Keratinocyte (primary cell): ENCODE measurements around the gene MRPL40. TPM values are rescaled to one million over a fixed set of nuclear protein-coding genes. Genes with fewer than 3 reads are reported as not detected.

ENCODE experiments used
- DNase-seq: peaks from one replicate; pipeline ENCODE4 v3.0.0-alpha.2; 2011; ENCODE audit warnings: low read depth, missing footprints, low spot score
- FAIRE-seq: peaks from 2 replicates; lab custom pipeline; 2011; peaks lifted over from hg19 to GRCh38; lab: Jason Lieb, UNC
- H2AFZ ChIP-seq: 2 replicates; pipeline ENCODE4 v1.6.0; 2012; ENCODE audit warnings: low read length, control low read depth, inconsistent platforms; ENCODE audit not compliant: control insufficient read depth
- H3K27ac ChIP-seq: 2 replicates; pipeline ENCODE4 v1.5.1; 2011; ENCODE audit warnings: low read length; ENCODE audit not compliant: control insufficient read depth, insufficient read depth
- H3K27me3 ChIP-seq: 3 replicates; pipeline ENCODE4 v1.6.0; 2011; ENCODE audit warnings: low read length; ENCODE audit not compliant: control insufficient read depth, insufficient read depth; ENCODE audit errors: extremely low read depth
- H3K36me3 ChIP-seq, 2 experiments: 2 replicates in 1 of 2; 3 replicates in 1 of 2; pipeline ENCODE4 v1.5.1; 2011; ENCODE audit warnings: low read length in 2 of 2, mild to moderate bottlenecking in 1 of 2; ENCODE audit not compliant: control insufficient read depth in 2 of 2, insufficient read depth in 2 of 2; ENCODE audit errors: extremely low read depth in 1 of 2
- H3K4me1 ChIP-seq: 3 replicates; pipeline ENCODE4 v1.5.1; 2011; ENCODE audit warnings: low read length; ENCODE audit not compliant: control insufficient read depth, insufficient read depth; ENCODE audit errors: extremely low read depth
- H3K4me2 ChIP-seq: 3 replicates; pipeline ENCODE4 v1.6.0; 2011; ENCODE audit warnings: low read depth, low read length; ENCODE audit not compliant: control insufficient read depth, insufficient read depth; ENCODE audit errors: extremely low read depth
- H3K4me3 ChIP-seq, 3 experiments: fragments of 200-600 bp in 1 of 3; sonication (generic) in 1 of 3; 2 replicates in 2 of 3; 3 replicates in 1 of 3; pipeline ENCODE4 v1.5.1; 2011 to 2016; ENCODE audit warnings: low read length in 3 of 3, mild to moderate bottlenecking in 3 of 3, control low read depth in 2 of 3, inconsistent platforms in 1 of 3, low read depth in 1 of 3, mixed read lengths in 1 of 3, mixed run types in 1 of 3, moderate library complexity in 1 of 3; ENCODE audit not compliant: control insufficient read depth in 2 of 3, insufficient read depth in 2 of 3; ENCODE audit errors: extremely low read depth in 1 of 3
- H3K79me2 ChIP-seq: 2 replicates; pipeline ENCODE4 v1.6.0; 2012; ENCODE audit warnings: low read length; ENCODE audit not compliant: control insufficient read depth, insufficient read depth
- H3K9ac ChIP-seq: 3 replicates; pipeline ENCODE4 v1.6.0; 2011; ENCODE audit warnings: low read length; ENCODE audit not compliant: control insufficient read depth, insufficient read depth; ENCODE audit errors: extremely low read depth
- H3K9me1 ChIP-seq: 3 replicates; pipeline ENCODE4 v1.6.0; 2011; ENCODE audit warnings: low read length; ENCODE audit not compliant: control insufficient read depth, insufficient read depth; ENCODE audit errors: extremely low read depth
- H3K9me3 ChIP-seq: 2 replicates; pipeline ENCODE4 v1.5.1; 2012; ENCODE audit warnings: low read depth, low read length; ENCODE audit not compliant: control insufficient read depth
- H4K20me1 ChIP-seq: 3 replicates; pipeline ENCODE4 v1.6.0; 2011; ENCODE audit warnings: low read length; ENCODE audit not compliant: control insufficient read depth, insufficient read depth; ENCODE audit errors: extremely low read depth
- EZH2 ChIP-seq: IDR thresholded peaks from one replicate; pipeline ENCODE4 v1.6.1; 2012; ENCODE audit warnings: inconsistent platforms, mild to moderate bottlenecking, low read length, moderate library complexity
- dilution Hi-C: fragments of 300-500 bp; cut with MboI; formaldehyde crosslinking; loops from one replicate; pipeline ENCODE4 v1.7.0; 2020; ENCODE audit warnings: low sequenced_read_pairs; ENCODE audit not compliant: extremely low pct_ligation_motif_present
- polyA plus RNA-seq, 5 experiments: library from polyadenylated mRNA; depleted of rRNA in 3 of 5; stranded (reverse) in 3 of 5; stranded (forward) in 1 of 5; unstranded in 1 of 5; fragments of >200 nt; gene quantifications; 1 replicate in 1 of 5; 2 replicates in 3 of 5; 3 replicates in 1 of 5; pipeline versions ENCODE4 v1.2.1 to v1.2.3, GENCODE V29; 2011 to 2012; ENCODE audit warnings: missing spikeins in 2 of 5, low read depth in 1 of 5, low replicate concordance in 1 of 5
- TF ChIP-seq, protein P1 (sequence below), 3 experiments: IDR thresholded peaks in 1 of 3; conservative IDR thresholded peaks in 1 of 3; optimal IDR thresholded peaks in 1 of 3; 2 replicates in 2 of 3; 3 replicates in 1 of 3; pipeline versions ENCODE3 to v1.5.1; 2011; ENCODE audit warnings: low read length in 3 of 3, mild to moderate bottlenecking in 3 of 3, moderate library complexity in 2 of 3, control low read depth in 1 of 3, inconsistent platforms in 1 of 3; ENCODE audit not compliant: insufficient read depth in 2 of 3; ENCODE audit errors: extremely low read depth in 1 of 3

Gene MRPL40
- polyA plus RNA-seq, 1 donor (not counting 4 experiments of a cell fraction or from before 2014, with no cell fraction given): 46.3 TPM

DNA sequence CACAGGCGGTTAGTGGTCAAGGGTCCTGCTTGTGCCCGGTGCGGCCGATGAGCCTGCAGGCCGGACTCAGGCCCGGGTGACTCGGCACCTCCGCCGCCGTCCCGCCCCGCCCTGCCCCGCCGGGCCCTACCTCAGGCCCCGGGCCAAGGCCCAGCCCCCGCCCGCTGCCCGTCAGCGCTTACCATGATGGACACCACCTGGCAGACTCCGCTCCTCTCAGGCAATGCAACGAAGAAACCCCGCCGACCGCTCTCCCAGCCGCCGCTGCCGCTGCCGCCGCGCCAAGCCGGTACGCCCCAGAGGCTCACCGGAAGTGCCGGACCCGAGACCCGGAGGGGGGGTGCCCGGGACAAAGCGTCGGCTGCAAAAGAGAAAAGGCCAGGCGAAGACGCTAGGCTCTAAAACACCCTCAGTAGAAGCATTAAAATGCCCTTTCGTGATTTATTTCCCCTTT, 46.6 kb downstream of the MRPL40 start, which contains the start of gene UFD1:
Gene UFD1 (minus strand): TSS at position 293 of the 454 bp plus-strand sequence. CDS start 108 bp downstream, at position 185.
- dilution Hi-C loops: no loop called here
- Histone ChIP-seq H2AFZ (peak within 1 kb of the TSS; percentile 100), H3K9ac (peak within 1 kb of the TSS; percentile 100), H3K4me1 (peaks cover 36% of the 10 kb centered on the region), H3K79me2 (peaks cover 54% of the 10 kb centered on the region), H3K9me1 (peaks cover 2% of the 10 kb centered on the region), H3K9me3 (no peaks in the 10 kb centered on the region), H3K36me3 (peaks cover 5 to 12% of the 10 kb centered on the region in 2 experiments), H4K20me1 (peaks cover 3% of the 10 kb centered on the region), H3K27me3 (no peaks in the 10 kb centered on the region), H3K4me2 (peak within 1 kb of the TSS; percentile 99), H3K27ac (peak within 1 kb of the TSS; percentile 100), H3K4me3 (peak within 1 kb of the TSS; percentile 58 to 98 (median 96))
- peak; percentile 23 for DNase-seq
- TF ChIP-seq, protein P1, sequence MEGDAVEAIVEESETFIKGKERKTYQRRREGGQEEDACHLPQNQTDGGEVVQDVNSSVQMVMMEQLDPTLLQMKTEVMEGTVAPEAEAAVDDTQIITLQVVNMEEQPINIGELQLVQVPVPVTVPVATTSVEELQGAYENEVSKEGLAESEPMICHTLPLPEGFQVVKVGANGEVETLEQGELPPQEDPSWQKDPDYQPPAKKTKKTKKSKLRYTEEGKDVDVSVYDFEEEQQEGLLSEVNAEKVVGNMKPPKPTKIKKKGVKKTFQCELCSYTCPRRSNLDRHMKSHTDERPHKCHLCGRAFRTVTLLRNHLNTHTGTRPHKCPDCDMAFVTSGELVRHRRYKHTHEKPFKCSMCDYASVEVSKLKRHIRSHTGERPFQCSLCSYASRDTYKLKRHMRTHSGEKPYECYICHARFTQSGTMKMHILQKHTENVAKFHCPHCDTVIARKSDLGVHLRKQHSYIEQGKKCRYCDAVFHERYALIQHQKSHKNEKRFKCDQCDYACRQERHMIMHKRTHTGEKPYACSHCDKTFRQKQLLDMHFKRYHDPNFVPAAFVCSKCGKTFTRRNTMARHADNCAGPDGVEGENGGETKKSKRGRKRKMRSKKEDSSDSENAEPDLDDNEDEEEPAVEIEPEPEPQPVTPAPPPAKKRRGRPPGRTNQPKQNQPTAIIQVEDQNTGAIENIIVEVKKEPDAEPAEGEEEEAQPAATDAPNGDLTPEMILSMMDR (optimal IDR thresholded peaks at IDR 0.05 in 1 of 3, IDR thresholded peaks at IDR 0.05 in 1 of 3, conservative IDR thresholded peaks at IDR 0.05 in 1 of 3; ENCODE audit: extremely low read depth in 1 of 3, insufficient read depth in 2 of 3, low read length in 3 of 3): no peak
- TF ChIP-seq EZH2: no peak
- no peak for FAIRE-seq

DNA sequence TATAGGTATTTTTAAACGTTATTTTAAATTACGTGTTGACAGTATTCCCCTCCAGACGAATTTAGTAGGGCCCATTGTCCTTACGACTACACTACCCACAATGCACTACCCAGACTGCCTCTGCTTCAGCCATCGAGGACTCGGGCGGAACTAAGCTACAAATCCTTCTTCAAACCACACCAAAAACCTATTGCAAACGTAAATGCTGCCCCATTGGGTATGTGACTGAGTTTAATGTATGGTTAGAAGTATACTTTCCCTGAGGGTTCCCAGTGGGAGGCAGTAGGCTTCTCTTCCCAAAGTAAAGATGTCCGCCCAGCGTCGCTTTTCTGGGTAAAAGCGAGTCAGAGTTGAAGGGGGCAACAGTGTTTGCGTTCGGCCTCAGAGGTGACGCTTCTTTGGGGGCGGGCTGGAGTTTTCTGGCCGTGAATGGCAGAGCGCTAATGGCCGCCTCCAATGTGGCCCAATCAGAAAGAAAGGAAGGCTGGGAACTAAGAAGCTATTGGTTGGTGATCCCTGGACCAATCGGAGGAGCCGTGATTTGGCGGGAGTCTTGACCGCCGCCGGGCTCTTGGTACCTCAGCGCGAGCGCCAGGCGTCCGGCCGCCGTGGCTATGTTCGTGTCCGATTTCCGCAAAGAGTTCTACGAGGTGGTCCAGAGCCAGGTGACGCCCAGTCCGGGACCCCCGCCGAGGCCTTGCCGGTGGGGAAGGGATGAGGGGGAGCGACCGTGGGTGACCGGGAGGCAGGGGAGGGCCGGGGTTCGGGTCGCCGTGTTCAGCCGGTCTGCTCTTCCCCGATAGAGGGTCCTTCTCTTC, 47.2 kb downstream of the MRPL40 start, which contains the start of gene CDC45:
Gene CDC45 (plus strand): TSS at position 566 of the 818 bp plus-strand sequence. CDS start 49 bp downstream, at position 615.
- TF ChIP-seq, protein P1 (optimal IDR thresholded peaks at IDR 0.05 in 1 of 3, IDR thresholded peaks at IDR 0.05 in 1 of 3, conservative IDR thresholded peaks at IDR 0.05 in 1 of 3; ENCODE audit: extremely low read depth in 1 of 3, insufficient read depth in 2 of 3, low read length in 3 of 3): no peak
- TF ChIP-seq EZH2: no peak
- H3K79me2 ChIP-seq: peaks cover 51% of the 10 kb centered on the region
- H3K27ac ChIP-seq: peak within 1 kb of the TSS; percentile 100
- peak within 1 kb of the TSS; percentile 100 for H3K9ac ChIP-seq
- peak; percentile 73 for DNase-seq
- peaks cover 3% of the 10 kb centered on the region for H4K20me1 ChIP-seq
- peak within 1 kb of the TSS; percentile 58 to 98 (median 96) for H3K4me3 ChIP-seq
- dilution Hi-C loops: no loop called here
- FAIRE-seq: peak; percentile 86
- H3K27me3 ChIP-seq: no peaks in the 10 kb centered on the region
- no peaks in the 10 kb centered on the region for H3K9me3 ChIP-seq
- H3K4me1 ChIP-seq: peaks cover 36% of the 10 kb centered on the region
- H3K36me3 ChIP-seq: peaks cover 6 to 17% of the 10 kb centered on the region in 2 experiments
- H3K9me1 ChIP-seq: peaks cover 2% of the 10 kb centered on the region
- peak within 1 kb of the TSS; percentile 100 for H2AFZ ChIP-seq
- H3K4me2 ChIP-seq: peak within 1 kb of the TSS; percentile 99
